K562 (cell line): ENCODE measurements around the gene GMEB2. TPM values are rescaled to one million over a fixed set of nuclear protein-coding genes. Genes with fewer than 3 reads are reported as not detected.

Experiments used
- CBFA2T3 ChIP-seq: fragments of 450-650 bp; IDR thresholded peaks from 2 replicates; pipeline ENCODE4 v1.6.1; 2017
- CEBPG ChIP-seq, 3 experiments: fragments of 200-800 bp in 1 of 3; sonication (Bioruptor generic) in 1 of 3; sonication (generic) in 1 of 3; formaldehyde crosslinking in 1 of 3; IDR thresholded peaks in 2 of 3; conservative IDR thresholded peaks in 1 of 3; 2 replicates each; pipeline versions ENCODE4 v1.6.1 to v1.8.0; 2016 to 2022; ENCODE audit warnings: missing compliant biosample characterization in 2 of 3, missing genetic modification characterization in 2 of 3, mild to moderate bottlenecking in 1 of 3, missing genetic modification reagents in 1 of 3
- E2F3 ChIP-seq: fragments of 250-450 bp; sonication (Bioruptor Pico); IDR thresholded peaks from 2 replicates; pipeline ENCODE4 v1.4.0; 2020; ENCODE audit warnings: mild to moderate bottlenecking
- ELF1 ChIP-seq: fragments of 200-800 bp; sonication (Bioruptor generic); IDR thresholded peaks from 2 replicates; pipeline ENCODE4 v1.6.1; 2016; ENCODE audit warnings: missing genetic modification characterization, missing compliant biosample characterization
- FOXM1 ChIP-seq, 2 experiments: fragments of 450-650 bp in 1 of 2; sonication (generic) in 1 of 2; formaldehyde crosslinking in 1 of 2; IDR thresholded peaks; 2 replicates each; pipeline versions ENCODE4 v1.6.1 to v1.9.0; 2017 to 2022; ENCODE audit warnings: low read depth in 2 of 2, mild to moderate bottlenecking in 2 of 2, missing genetic modification reagents in 1 of 2, moderate library complexity in 1 of 2
- HDAC8 ChIP-seq: fragments of 450-650 bp; IDR thresholded peaks from 2 replicates; pipeline ENCODE4 v1.6.1; 2016; ENCODE audit warnings: mild to moderate bottlenecking, missing genetic modification characterization, moderate library complexity, missing compliant biosample characterization
- KDM1A ChIP-seq, 2 experiments: fragments of 450-650 bp; IDR thresholded peaks; 2 replicates each; pipeline ENCODE4 v1.6.1; 2016; ENCODE audit warnings: mild to moderate bottlenecking in 2 of 2
- KDM5B ChIP-seq: fragments of 200-600 bp; sonication (generic); IDR thresholded peaks from 2 replicates; pipeline ENCODE4 v1.6.1; 2012; ENCODE audit warnings: low read depth, mild to moderate bottlenecking, moderate library complexity, low read length, control low read depth, inconsistent platforms; ENCODE audit not compliant: insufficient replicate concordance
- PHB2 ChIP-seq: fragments of 450-650 bp; IDR thresholded peaks from 2 replicates; pipeline ENCODE4 v1.6.1; 2017; ENCODE audit warnings: low read depth
- POLR3A ChIP-seq: IDR thresholded peaks from 2 replicates; pipeline ENCODE4 v1.6.1; 2011; ENCODE audit warnings: borderline replicate concordance, mild to moderate bottlenecking, moderate library complexity; ENCODE audit not compliant: insufficient read length, insufficient read depth; ENCODE audit errors: extremely low read depth
- TEAD2 ChIP-seq: fragments of 450-650 bp; IDR thresholded peaks from 2 replicates; pipeline ENCODE4 v1.6.1; 2016; ENCODE audit warnings: missing genetic modification characterization, control low read depth, missing compliant biosample characterization
- ZBTB49 ChIP-seq: sonication (generic); formaldehyde crosslinking; IDR thresholded peaks from 2 replicates; pipeline ENCODE4 v1.8.0; 2022; ENCODE audit warnings: missing genetic modification reagents, mild to moderate bottlenecking, borderline replicate concordance
- ZNF146 ChIP-seq: IDR thresholded peaks from one replicate; pipeline ENCODE4 v1.6.1; 2018; ENCODE audit warnings: missing compliant biosample characterization; ENCODE audit not compliant: unreplicated experiment
- ZNF445 ChIP-seq: fragments of 250-450 bp; sonication (Bioruptor Pico); IDR thresholded peaks from 2 replicates; pipeline ENCODE4 v1.4.0; 2020; ENCODE audit warnings: low read depth, mild to moderate bottlenecking, moderate library complexity
- ZNF696 ChIP-seq: fragments of 250-450 bp; sonication (Bioruptor Pico); conservative IDR thresholded peaks from 2 replicates; pipeline ENCODE4 v1.4.0; 2020; ENCODE audit warnings: mild to moderate bottlenecking, moderate library complexity
- ZNF699 ChIP-seq: fragments of 250-450 bp; sonication (Bioruptor Pico); IDR thresholded peaks from 2 replicates; pipeline ENCODE4 v1.8.0; 2021; ENCODE audit warnings: mild to moderate bottlenecking, moderate library complexity; ENCODE audit not compliant: insufficient replicate concordance
- ZNF764 ChIP-seq: fragments of 250-450 bp; sonication (Bioruptor Pico); IDR thresholded peaks from 2 replicates; pipeline ENCODE4 v1.4.0; 2020; ENCODE audit warnings: low read depth, mild to moderate bottlenecking, moderate library complexity
- ZSCAN29 ChIP-seq: fragments of 450-650 bp; IDR thresholded peaks from 2 replicates; pipeline ENCODE4 v1.6.1; 2017
- polyA plus RNA-seq, 8 experiments: library from polyadenylated mRNA; depleted of rRNA in 4 of 8; stranded (reverse) in 5 of 8; unstranded in 3 of 8; fragments of >200 nt; fragmentation: Nextera tagmentation in 2 of 8; fragmentation: Illumina TruSeq in 1 of 8; extraction: Ambion mirVana in 2 of 8; extraction: Trizol in 1 of 8; gene quantifications; 2 replicates each; pipeline versions ENCODE4 v1.2.1 to v1.2.3, GENCODE V29; 2011 to 2014; ENCODE audit warnings: inconsistent platforms in 1 of 8, missing spikeins in 1 of 8
- total RNA-seq, 7 experiments: library from RNA; depleted of rRNA in 6 of 7; stranded (reverse); fragments of >200 nt in 6 of 7; fragmentation: Illumina TruSeq in 2 of 7; extraction: Trizol in 2 of 7; gene quantifications; 2 replicates each; pipeline versions ENCODE4 v1.2.1 to v1.2.3, GENCODE V29; 2011 to 2021; ENCODE audit warnings: low replicate concordance in 1 of 7
- TF ChIP-seq, protein P1 (sequence below): fragments of 250-450 bp; sonication (Bioruptor Pico); IDR thresholded peaks from 2 replicates; pipeline ENCODE4 v1.8.0; 2021; ENCODE audit warnings: borderline replicate concordance, mild to moderate bottlenecking, moderate library complexity; ENCODE audit not compliant: poor library complexity, severe bottlenecking
- TF ChIP-seq, protein P2 (sequence below): fragments of 250-450 bp; sonication (Bioruptor Pico); IDR thresholded peaks from 2 replicates; pipeline ENCODE4 v1.5.0; 2021; ENCODE audit warnings: mild to moderate bottlenecking, moderate library complexity
- TF ChIP-seq, protein P3 (sequence below): fragments of 250-450 bp; sonication (Bioruptor Pico); IDR thresholded peaks from 2 replicates; pipeline ENCODE4 v1.8.0; 2022; ENCODE audit warnings: moderate library complexity, mild to moderate bottlenecking, inconsistent platforms

The GMEB2 gene
- total and polyA plus RNA-seq, 9 of the 15 experiments (the other 6 are each of a cell fraction or from before 2014, with no cell fraction given), result 0.03 to 13.9 (median 6.3) TPM

DNA sequence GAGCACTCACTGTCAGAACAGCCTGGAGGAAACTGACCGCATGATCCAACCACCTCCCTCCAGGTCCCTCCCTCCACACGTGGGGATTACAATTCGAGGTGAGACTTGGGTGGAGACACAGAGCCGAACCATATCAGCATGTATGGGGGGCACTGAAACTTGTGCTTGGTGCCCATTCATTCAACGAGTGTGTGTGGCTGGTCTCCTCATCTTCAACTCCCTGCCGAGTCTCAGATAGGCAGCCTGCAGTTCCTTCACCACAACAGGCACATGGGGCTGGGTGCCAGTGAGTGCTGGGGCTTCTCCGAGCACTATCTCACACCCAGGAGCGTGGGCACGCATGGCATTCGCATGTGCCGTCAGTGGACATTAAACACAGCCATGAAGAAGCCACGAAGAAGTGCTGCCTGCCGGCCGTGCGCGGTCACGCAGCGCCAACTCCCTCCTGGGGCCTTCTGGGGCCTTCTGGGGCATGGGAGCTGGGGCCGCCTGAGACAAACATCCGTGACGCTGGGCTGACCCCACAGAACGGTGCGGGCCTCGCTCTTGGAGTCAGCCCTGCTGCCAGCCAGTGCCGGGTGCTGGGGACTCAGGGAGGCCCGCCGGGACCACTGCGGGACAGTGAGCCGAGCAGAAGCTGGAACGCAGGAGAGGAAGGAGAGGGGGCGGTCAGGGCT lies 30.5 kb upstream of the GMEB2 start (continued):
- peak; percentile 20 for TF ChIP-seq KDM5B
- TF ChIP-seq ZNF146, result no peak
- TF ChIP-seq ZNF699 (CRISPR knock-in tag), result no peak
- no peak for TF ChIP-seq TEAD2 (tag)
- TF ChIP-seq, protein P1, sequence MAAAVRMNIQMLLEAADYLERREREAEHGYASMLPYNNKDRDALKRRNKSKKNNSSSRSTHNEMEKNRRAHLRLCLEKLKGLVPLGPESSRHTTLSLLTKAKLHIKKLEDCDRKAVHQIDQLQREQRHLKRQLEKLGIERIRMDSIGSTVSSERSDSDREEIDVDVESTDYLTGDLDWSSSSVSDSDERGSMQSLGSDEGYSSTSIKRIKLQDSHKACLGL (CRISPR knock-in tag), result no peak
- TF ChIP-seq, protein P2, sequence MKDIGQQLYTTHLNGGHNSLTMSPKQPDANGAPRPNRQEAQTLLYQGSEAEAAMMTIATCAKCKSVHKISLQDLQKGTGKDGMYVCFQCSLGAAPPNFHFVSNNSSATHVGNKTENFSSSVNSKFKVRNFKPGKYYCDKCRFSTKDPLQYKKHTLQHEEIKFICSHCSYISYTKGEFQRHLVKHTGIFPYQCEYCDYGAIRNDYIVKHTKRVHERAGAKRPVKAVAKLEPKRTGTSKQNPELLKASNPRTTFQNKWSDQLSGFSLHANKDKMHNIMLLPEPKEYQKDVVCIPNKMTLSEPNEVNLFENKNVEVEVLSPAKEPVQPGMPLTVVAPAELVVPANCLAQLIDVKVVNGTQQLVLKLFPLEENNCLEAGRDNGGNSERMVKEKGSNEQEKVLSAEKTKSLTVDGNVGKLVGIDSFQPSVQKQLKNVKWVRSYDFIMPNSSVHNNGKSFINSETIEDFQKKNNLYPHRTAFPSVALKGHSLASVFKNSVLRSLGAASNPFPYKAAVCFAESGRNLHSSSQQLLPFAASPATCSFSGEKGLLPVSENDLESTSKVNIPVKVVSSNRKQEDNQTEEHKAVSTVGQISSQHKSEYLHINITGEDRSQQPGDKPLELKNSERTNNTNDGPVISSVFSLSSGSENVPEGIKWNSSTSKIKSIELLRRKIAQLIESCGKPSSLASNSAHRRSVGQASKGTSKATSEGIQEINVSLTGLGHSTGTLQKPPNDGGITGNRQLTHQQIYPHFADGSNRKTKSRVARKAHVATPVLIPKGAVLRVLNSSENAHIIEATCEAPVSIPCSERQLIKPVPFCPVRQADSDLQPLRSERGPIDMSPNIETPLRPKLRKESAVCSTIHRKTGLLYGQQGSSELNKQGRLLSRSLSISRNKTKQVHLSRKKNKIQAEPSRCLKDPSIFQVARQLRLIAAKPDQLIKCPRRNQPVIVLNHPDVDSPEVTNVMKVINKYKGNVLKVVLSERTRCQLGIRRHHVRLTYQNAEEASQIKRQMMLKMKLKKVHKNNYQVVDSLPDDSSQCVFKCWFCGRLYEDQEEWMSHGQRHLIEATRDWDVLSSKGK (CRISPR knock-in tag), result no peak
- TF ChIP-seq CBFA2T3, result no peak
- no peak for TF ChIP-seq ZSCAN29
- TF ChIP-seq ZNF764 (CRISPR knock-in tag), result peak; percentile 25; the same call in 1 of the 2 replicates
- no peak for TF ChIP-seq FOXM1 (IDR thresholded peaks at IDR 0.05; ENCODE audit: low read depth)
- no peak for TF ChIP-seq FOXM1 (CRISPR knock-in tag; IDR thresholded peaks at IDR 0.05; ENCODE audit: low read depth)
- TF ChIP-seq ZNF445, result no peak
- TF ChIP-seq PHB2, result no peak
- TF ChIP-seq ZNF696 (CRISPR knock-in tag), result no peak
- TF ChIP-seq, protein P3, sequence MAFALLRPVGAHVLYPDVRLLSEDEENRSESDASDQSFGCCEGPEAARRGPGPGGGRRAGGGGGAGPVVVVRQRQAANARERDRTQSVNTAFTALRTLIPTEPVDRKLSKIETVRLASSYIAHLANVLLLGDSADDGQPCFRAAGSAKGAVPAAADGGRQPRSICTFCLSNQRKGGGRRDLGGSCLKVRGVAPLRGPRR (CRISPR knock-in tag), result no peak
- TF ChIP-seq ZBTB49, result no peak
- TF ChIP-seq KDM1A (IDR thresholded peaks at IDR 0.05), result no peak
- TF ChIP-seq POLR3A, result no peak
- TF ChIP-seq HDAC8 (tag), result no peak
- 0 out of 2 replicates have a peak, but pooled peaks have one; percentile 7 for TF ChIP-seq CEBPG (CRISPR knock-in tag; IDR thresholded peaks at IDR 0.05)
- TF ChIP-seq CEBPG (tag; conservative IDR thresholded peaks at IDR 0.05 in 1 of 2, IDR thresholded peaks at IDR 0.05 in 1 of 2), result no peak
- TF ChIP-seq ELF1 (tag), result no peak
- no peak for TF ChIP-seq E2F3
